Panc1 (cell line): ENCODE data around the gene KIRREL3. TPM values are rescaled to one million over a fixed set of nuclear protein-coding genes. Genes with fewer than 3 reads are reported as not detected.

Source experiments
- ATAC-seq: fragments of 200-7000 bp; cut with Tn5 transposase; 2 replicates; pipeline ENCODE4 v1.9.1; 2020; ENCODE audit warnings: mild to moderate bottlenecking, moderate library complexity
- BruUV-seq: library from RNA; stranded (reverse); fragments of 400-500 nt; replicated peaks from 2 replicates; lab custom pipeline; 2021; lab: Mats Ljungman, UMichigan
- CTCF ChIA-PET: fragments of 300-600 bp; sonication (Branson Sonifier 250); formaldehyde crosslinking; loops from one replicate; lab custom pipeline; 2022; ENCODE audit warnings: antibody characterized with exemption; lab: Charles Lee
- POLR2A ChIA-PET: fragments of 300-600 bp; sonication (Branson Sonifier 250); formaldehyde crosslinking; loops from one replicate; lab custom pipeline; 2022; ENCODE audit warnings: antibody characterized with exemption; lab: Charles Lee
- DNase-seq: peaks from one replicate; pipeline ENCODE4 v3.0.0-alpha.2; 2010; ENCODE audit warnings: low read depth, low spot score
- H3K27ac ChIP-seq: 2 replicates; pipeline ENCODE4 v1.5.1; 2011; ENCODE audit warnings: mild to moderate bottlenecking, low read length, inconsistent platforms
- H3K27me3 ChIP-seq: fragments of 200-500 bp; sonication (Bioruptor generic); 2 replicates; pipeline ENCODE4 v1.6.0; 2014; ENCODE audit warnings: low read length, inconsistent platforms; ENCODE audit not compliant: control insufficient read depth, insufficient read depth
- H3K36me3 ChIP-seq: fragments of 200-500 bp; sonication (Bioruptor generic); 2 replicates; pipeline ENCODE4 v1.5.1; 2014; ENCODE audit warnings: inconsistent platforms, mild to moderate bottlenecking, low read length, moderate library complexity; ENCODE audit not compliant: control insufficient read depth, insufficient read depth
- H3K4me1 ChIP-seq: 2 replicates; pipeline ENCODE4 v1.5.1; 2011; ENCODE audit warnings: inconsistent platforms, mild to moderate bottlenecking, low read length, moderate library complexity; ENCODE audit not compliant: control insufficient read depth, insufficient read depth
- H3K4me3 ChIP-seq, 2 experiments: 2 replicates each; pipeline ENCODE4 v1.5.1; 2011 to 2012; ENCODE audit warnings: low read depth in 2 of 2, low read length in 2 of 2, mild to moderate bottlenecking in 2 of 2, inconsistent platforms in 1 of 2, moderate library complexity in 1 of 2
- H3K9me3 ChIP-seq: fragments of 200-500 bp; sonication (Bioruptor generic); 2 replicates; pipeline ENCODE4 v1.5.1; 2014; ENCODE audit warnings: low read depth, mild to moderate bottlenecking, inconsistent platforms, low read length, moderate library complexity; ENCODE audit not compliant: control insufficient read depth, insufficient read depth
- CTCF ChIP-seq: fragments of 450-650 bp; IDR thresholded peaks from 2 replicates; pipeline ENCODE4 v1.5.1; 2017; ENCODE audit warnings: mild to moderate bottlenecking
- POLR2AphosphoS5 ChIP-seq: IDR thresholded peaks from 2 replicates; pipeline ENCODE4 v1.6.1; 2012; ENCODE audit warnings: mild to moderate bottlenecking, low read depth, low read length, moderate library complexity
- REST ChIP-seq, 2 experiments: IDR thresholded peaks; 2 replicates each; pipeline ENCODE4 v1.6.1; 2011 to 2012; ENCODE audit warnings: low read depth in 2 of 2, control low read depth in 1 of 2, low read length in 1 of 2, mild to moderate bottlenecking in 1 of 2, moderate library complexity in 1 of 2; ENCODE audit not compliant: insufficient read depth in 1 of 2
- SIN3A ChIP-seq: IDR thresholded peaks from 2 replicates; pipeline ENCODE4 v1.6.1; 2012; ENCODE audit warnings: low read depth, mild to moderate bottlenecking, low read length, moderate library complexity, borderline replicate concordance; ENCODE audit not compliant: insufficient read depth
- TCF7L2 ChIP-seq: IDR thresholded peaks from 2 replicates; pipeline ENCODE4 v1.6.1; 2011; ENCODE audit warnings: mild to moderate bottlenecking, low read depth, low read length, inconsistent platforms
- in situ Hi-C: cut with HindIII; loops from 2 replicates; pipeline ENCODE4 v1.10.0; 2016; ENCODE audit warnings: low sequenced_read_pairs, low pct_unique_long_range_greater_than_20kb
- intact Hi-C: fragments of 100-400 bp; cut with micrococcal nuclease; formaldehyde crosslinking; loops from one replicate; pipeline ENCODE4 v1.10.0; 2022; ENCODE audit not compliant: unreplicated experiment
- total RNA-seq: library from RNA; stranded (reverse); gene quantifications from one replicate; pipeline ENCODE4 v1.2.1, GENCODE V29; 2021; ENCODE audit not compliant: unreplicated experiment

Gene KIRREL3
- total RNA-seq, 1 experiment from 2014 or later, result 0.36 TPM

GRCh38 chr11:126467471-126467870, 533.1 kb downstream of the KIRREL3 start:
- TF ChIP-seq REST (IDR thresholded peaks at IDR 0.05; ENCODE audit: insufficient read depth in 1 of 2, low read depth in 2 of 2, low read length in 1 of 2), result no peak
- no peak for TF ChIP-seq SIN3A
- no peak for TF ChIP-seq CTCF
- TF ChIP-seq TCF7L2, result no peak
- TF ChIP-seq POLR2AphosphoS5, result no peak
- ATAC-seq, result no peak
- no peak for DNase-seq
- H3K36me3 ChIP-seq, result no peaks in the 10 kb centered on the region
- CTCF ChIA-PET, result no interaction called here
- no peak overlapping the region for H3K27ac ChIP-seq
- intact Hi-C loops (no loop called here), in situ Hi-C loops (no loop called here)
- H3K4me1 ChIP-seq, result no peaks in the 10 kb centered on the region
- peaks cover 7% of the 10 kb centered on the region; the same call in 1 of the 2 replicates for H3K27me3 ChIP-seq
- no peak overlapping the region for H3K4me3 ChIP-seq
- no TSS peak for BruUV-seq
- H3K9me3 ChIP-seq, result no peaks in the 10 kb centered on the region
- POLR2A ChIA-PET, result no interaction called here

- BruUV-seq, result no TSS peak
- peaks cover 7% of the 10 kb centered on the region; the same call in 1 of the 2 replicates for H3K27me3 ChIP-seq
- no peak for TF ChIP-seq CTCF
- TF ChIP-seq REST (IDR thresholded peaks at IDR 0.05; ENCODE audit: insufficient read depth in 1 of 2, low read depth in 2 of 2, low read length in 1 of 2), result no peak
- no peak for TF ChIP-seq TCF7L2
- TF ChIP-seq SIN3A, result no peak
- no peak for TF ChIP-seq POLR2AphosphoS5
- no peak overlapping the region for H3K27ac ChIP-seq
- POLR2A ChIA-PET, result no interaction called here
- CTCF ChIA-PET, result interaction anchor here (1.0 kb wide), 1 partner anchor 26 kb away, joined by 4 read pairs; no protein-coding TSS in a partner anchor
- H3K4me3 ChIP-seq, result no peak overlapping the region
- DNase-seq, result no peak
- in situ Hi-C loops, result no loop called here
- H3K9me3 ChIP-seq, result no peaks in the 10 kb centered on the region
- intact Hi-C loops, result no loop called here
- ATAC-seq, result no peak
- no peaks in the 10 kb centered on the region for H3K4me1 ChIP-seq
- H3K36me3 ChIP-seq, result no peaks in the 10 kb centered on the region
Observed at GRCh38 chr11:126467046-126467370, 533.6 kb downstream of the KIRREL3 start.
